Retinal pigment epithelial cell (primary cell): ENCODE results near the gene LARGE1.

Experiments used
- DNase-seq: peaks from one replicate; pipeline ENCODE4 v3.0.0-alpha.2; 2010; ENCODE audit warnings: low read depth
- H3K4me3 ChIP-seq: 2 replicates; pipeline ENCODE4 v1.5.1; 2011; ENCODE audit warnings: mild to moderate bottlenecking, low read length, control low read depth, moderate library complexity
- CTCF ChIP-seq: conservative IDR thresholded peaks from 2 replicates; pipeline ENCODE4 v1.5.1; 2011; ENCODE audit warnings: low read depth, low read length, control low read depth, inconsistent platforms

The LARGE1 gene

GRCh38 chr22:33772745-33773144 is 147.5 kb downstream of the LARGE1 start:
- no peak for TF ChIP-seq CTCF
- H3K4me3 ChIP-seq = no peak overlapping the region
- DNase-seq = no peak

GRCh38 chr22:33771136-33771535 is 149.1 kb downstream of the LARGE1 start:
- no peak for DNase-seq
- TF ChIP-seq CTCF = no peak
- H3K4me3 ChIP-seq = no peak overlapping the region

GRCh38 chr22:33770723-33771122 is 149.6 kb downstream of the LARGE1 start:
- DNase-seq = no peak
- no peak for TF ChIP-seq CTCF
- no peak overlapping the region for H3K4me3 ChIP-seq

- H3K4me3 ChIP-seq = no peak overlapping the region
- DNase-seq = no peak
- TF ChIP-seq CTCF = no peak
Measured at GRCh38 chr22:33766091-33766490, 154.2 kb downstream of the LARGE1 start.

- no peak for DNase-seq
- no peak overlapping the region for H3K4me3 ChIP-seq
- no peak for TF ChIP-seq CTCF
Measured at GRCh38 chr22:33758961-33759360, 161.3 kb downstream of the LARGE1 start.

- H3K4me3 ChIP-seq = no peak overlapping the region
- no peak for DNase-seq
- no peak for TF ChIP-seq CTCF
Measured at GRCh38 chr22:33757802-33758483, 162.3 kb downstream of the LARGE1 start.

GRCh38 chr22:33757041-33757801 is 163.1 kb downstream of the LARGE1 start:
- DNase-seq = no peak
- no peak for TF ChIP-seq CTCF
- no peak overlapping the region for H3K4me3 ChIP-seq
